Coronary artery (tissue), 2 donors: ENCODE measurements around the gene ERC2.

ENCODE experiments used
- DNase-seq: peaks from one replicate; pipeline ENCODE4 v3.0.0-alpha.2; 2017; ENCODE audit warnings: low spot score
- H3K27ac ChIP-seq, 2 donors: fragments of 200-600 bp; sonication (generic); one replicate each; pipeline ENCODE4 v1.5.1; 2016 to 2019
- H3K4me3 ChIP-seq: fragments of 200-600 bp; sonication (generic); 2 replicates; pipeline ENCODE4 v1.5.1; 2016; ENCODE audit warnings: mild to moderate bottlenecking, moderate library complexity
- TF ChIP-seq, protein P1 (sequence below): fragments of 200-600 bp; sonication (generic); IDR thresholded peaks from one replicate; pipeline ENCODE4 v1.5.1; 2019; ENCODE audit warnings: antibody characterized with exemption

Gene ERC2

DNA sequence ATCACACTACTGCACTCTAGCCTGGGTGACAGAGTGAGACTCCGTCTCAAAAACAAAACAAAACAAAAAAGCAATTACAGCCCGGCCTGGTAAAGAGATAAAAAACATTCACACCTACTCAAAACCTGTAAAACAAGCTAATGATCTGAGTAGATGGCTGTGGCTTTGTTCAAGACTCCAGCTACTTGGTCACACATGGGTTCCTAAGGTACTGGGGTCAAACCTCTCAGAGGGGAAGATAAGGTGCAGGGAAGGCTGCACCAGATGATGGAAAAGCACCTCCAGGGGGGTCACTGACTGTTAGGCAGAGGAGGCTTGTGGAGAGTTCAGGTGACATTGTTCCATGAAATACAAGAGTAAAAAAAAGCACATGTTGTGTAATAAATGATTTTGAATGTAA is 531.0 kb downstream of the ERC2 start:
- H3K27ac ChIP-seq, result no peak overlapping the region
- TF ChIP-seq, protein P1, sequence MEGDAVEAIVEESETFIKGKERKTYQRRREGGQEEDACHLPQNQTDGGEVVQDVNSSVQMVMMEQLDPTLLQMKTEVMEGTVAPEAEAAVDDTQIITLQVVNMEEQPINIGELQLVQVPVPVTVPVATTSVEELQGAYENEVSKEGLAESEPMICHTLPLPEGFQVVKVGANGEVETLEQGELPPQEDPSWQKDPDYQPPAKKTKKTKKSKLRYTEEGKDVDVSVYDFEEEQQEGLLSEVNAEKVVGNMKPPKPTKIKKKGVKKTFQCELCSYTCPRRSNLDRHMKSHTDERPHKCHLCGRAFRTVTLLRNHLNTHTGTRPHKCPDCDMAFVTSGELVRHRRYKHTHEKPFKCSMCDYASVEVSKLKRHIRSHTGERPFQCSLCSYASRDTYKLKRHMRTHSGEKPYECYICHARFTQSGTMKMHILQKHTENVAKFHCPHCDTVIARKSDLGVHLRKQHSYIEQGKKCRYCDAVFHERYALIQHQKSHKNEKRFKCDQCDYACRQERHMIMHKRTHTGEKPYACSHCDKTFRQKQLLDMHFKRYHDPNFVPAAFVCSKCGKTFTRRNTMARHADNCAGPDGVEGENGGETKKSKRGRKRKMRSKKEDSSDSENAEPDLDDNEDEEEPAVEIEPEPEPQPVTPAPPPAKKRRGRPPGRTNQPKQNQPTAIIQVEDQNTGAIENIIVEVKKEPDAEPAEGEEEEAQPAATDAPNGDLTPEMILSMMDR, result no peak

DNA sequence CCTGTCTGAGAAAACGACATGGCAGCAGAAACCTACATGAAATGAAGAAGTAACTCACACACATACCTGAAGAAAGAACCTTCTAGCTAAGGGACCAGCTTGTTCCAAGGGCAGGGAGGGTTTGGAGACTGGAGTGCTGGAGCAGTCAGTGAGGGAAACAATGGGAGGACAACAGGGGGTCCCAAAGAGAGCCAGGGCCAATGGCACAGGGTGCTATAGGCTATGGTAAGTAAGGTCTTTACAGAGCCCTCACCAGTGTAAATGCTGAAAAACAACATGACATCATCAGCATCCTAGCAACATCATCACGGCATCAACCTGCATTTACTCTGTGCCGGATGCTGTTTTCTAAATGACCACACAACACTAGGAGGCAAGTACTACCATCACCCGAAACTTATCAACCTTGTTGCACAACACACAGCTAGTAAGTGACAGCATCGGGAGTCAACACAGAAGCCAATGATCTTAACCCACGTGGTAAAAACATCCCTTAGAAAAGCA is 531.7 kb downstream of the ERC2 start:
- H3K27ac ChIP-seq, result no peak overlapping the region
- TF ChIP-seq, protein P1, result no peak
- no peak overlapping the region for H3K4me3 ChIP-seq
- no peak for DNase-seq

More for the DNA sequence above, 531.0 kb downstream of the ERC2 start:
- H3K4me3 ChIP-seq, result no peak overlapping the region
- no peak for DNase-seq

GRCh38 chr3:55935241-55935640 is 533.0 kb downstream of the ERC2 start:
- Histone ChIP-seq H3K27ac (no peak overlapping the region), H3K4me3 (no peak overlapping the region)
- no peak for DNase-seq
- TF ChIP-seq, protein P1, result no peak

DNA sequence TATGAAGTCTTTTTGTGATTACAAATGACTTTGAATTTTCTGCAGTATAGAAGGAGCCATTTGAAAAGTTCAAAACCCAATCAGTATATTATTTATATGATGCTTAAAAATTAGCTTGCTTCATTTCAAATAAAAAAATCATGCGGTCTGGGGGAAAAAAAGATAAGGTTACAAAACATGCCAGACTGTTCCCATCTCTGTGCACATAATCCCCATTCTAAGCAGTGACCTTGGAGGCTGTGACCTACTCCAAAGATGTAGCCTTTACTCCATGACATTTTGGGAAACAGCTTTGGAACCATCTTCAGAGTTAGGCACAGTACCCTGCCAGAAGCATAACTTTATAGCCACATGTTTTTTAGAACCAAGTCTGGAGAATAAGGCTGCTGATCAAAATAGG is 533.5 kb downstream of the ERC2 start:
- no peak for DNase-seq
- Histone ChIP-seq H3K4me3 (no peak overlapping the region), H3K27ac (no peak overlapping the region)
- TF ChIP-seq, protein P1, result no peak

DNA sequence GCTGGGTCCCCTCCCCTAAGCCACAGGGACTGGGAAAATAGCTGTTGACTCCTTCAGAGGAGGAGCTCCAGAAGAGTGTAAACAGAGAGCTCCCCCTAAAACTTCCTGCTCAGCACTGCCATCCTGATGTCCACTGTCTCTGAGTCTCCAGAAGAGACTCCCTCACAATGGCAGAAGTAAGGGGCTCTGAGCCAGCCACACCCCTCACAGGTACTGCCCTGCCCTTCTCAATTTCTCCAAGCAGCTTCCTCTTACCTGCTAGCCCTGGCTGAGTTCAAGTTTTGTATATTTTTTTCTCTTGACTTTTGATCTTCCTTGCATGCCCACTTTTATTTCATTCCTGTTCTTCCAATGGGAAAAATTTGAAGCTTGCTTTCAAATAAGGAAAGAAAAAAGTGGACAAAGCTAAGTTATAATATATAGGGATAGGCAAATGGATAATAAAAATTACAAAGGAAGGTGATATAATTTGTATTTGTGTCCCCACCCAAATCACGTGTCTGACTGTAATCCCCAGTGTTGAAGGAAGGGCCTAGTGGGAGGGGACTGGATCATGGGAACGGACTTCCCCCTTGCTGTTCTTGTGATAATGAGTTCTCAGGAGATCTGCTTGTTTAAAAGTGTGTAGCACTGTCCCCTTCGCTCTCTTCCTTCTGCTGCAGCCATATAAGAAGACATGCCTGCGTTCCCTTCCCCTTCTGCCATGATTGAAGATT is 539.0 kb downstream of the ERC2 start:
- Histone ChIP-seq H3K27ac (no peak overlapping the region), H3K4me3 (no peak overlapping the region)
- DNase-seq, result no peak
- TF ChIP-seq, protein P1, result no peak

- no peak overlapping the region for H3K4me3 ChIP-seq
- no peak for DNase-seq
- TF ChIP-seq, protein P1, result no peak
- no peak overlapping the region for H3K27ac ChIP-seq
These were observed 544.6 kb downstream of the ERC2 start for GRCh38 chr3:55923626-55924025.

GRCh38 chr3:55923207-55923606 is 545.1 kb downstream of the ERC2 start:
- TF ChIP-seq, protein P1, result no peak
- no peak overlapping the region for H3K27ac ChIP-seq
- no peak for DNase-seq
- no peak overlapping the region for H3K4me3 ChIP-seq
